ENCODE data around the gene HACL1.
A peak's percentile ranks its signal among the peaks of the same experiment; 100 is the strongest.

Gene HACL1

DNA sequence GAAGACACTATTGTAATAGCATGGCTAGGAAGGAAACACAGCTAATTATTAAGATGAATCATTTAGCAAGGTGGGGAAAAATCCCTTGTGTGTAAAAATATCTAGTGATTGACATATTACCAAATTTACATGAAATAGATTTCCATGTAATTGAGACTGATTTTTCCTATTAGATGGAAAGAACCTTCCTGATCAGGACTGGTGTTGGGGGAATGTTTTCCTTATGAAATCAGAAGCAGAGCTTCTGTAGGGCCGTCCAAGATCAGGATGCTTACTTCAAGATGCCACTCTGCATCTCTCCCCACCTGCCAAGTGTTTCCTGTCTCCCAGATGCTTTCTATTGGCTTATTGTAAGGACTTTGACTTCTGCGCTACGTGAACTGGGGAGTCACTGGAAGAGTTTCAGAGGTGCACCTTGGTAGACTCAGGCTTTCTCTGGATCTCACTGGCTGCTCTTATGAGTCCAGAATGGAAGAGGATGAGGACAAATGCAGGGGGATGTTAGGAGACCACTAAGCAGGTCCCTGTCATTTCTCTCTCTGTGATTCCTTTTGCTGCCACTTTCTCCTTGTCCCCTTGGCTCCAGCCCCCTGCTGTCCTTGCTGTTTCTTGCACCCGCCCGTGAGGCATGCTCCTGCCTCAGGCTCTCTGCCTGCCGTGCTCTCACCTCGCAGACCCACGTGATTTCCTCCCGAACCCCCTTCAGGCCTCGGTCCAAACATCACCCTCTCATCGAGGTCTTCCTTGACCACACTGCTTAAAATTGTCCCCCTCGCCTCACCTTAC, 30.2 kb upstream of the HACL1 start:
- Histone ChIP-seq H3K18ac (ENCODE audit: low read length) (no peak overlapping the region), H2AK5ac (ENCODE audit: low read length) (no peak overlapping the region), H3K23ac (ENCODE audit: low read length) (no peak overlapping the region), H2AFZ (ENCODE audit: insufficient read depth, low read length, poor library complexity) (no peak overlapping the region), H3K27ac (ENCODE audit: low read depth, low read length) (no peak overlapping the region), H3K4me3 (ENCODE audit: low read depth, low read length) (no peak overlapping the region), H2BK12ac (ENCODE audit: low read length) (no peak overlapping the region), H3K79me1 (ENCODE audit: low read length) (peaks cover 2% of the 10 kb centered on the region), H3K27me3 (ENCODE audit: insufficient read depth, low read length) (no peaks in the 10 kb centered on the region), H2BK120ac (ENCODE audit: insufficient read depth, low read length, poor library complexity) (no peak overlapping the region), H4K8ac (ENCODE audit: low read depth, low read length) (no peak overlapping the region), H3K4me1 (ENCODE audit: control insufficient read depth in 1 of 2, insufficient read depth in 2 of 2, low read length in 2 of 2) (peaks cover 6 to 11% of the 10 kb centered on the region in 2 experiments), H3K9ac (ENCODE audit: low read length) (no peak overlapping the region), H4K12ac (ENCODE audit: low read depth, low read length) (no peak overlapping the region), H4K91ac (ENCODE audit: low read depth, low read length) (peak overlapping the region; percentile 22), H2BK5ac (ENCODE audit: low read depth, low read length, poor library complexity) (no peak overlapping the region), H3K14ac (ENCODE audit: low read length) (no peak overlapping the region), H3K9me3 (ENCODE audit: insufficient read depth, low read depth, low read length) (no peaks in the 10 kb centered on the region), H3K4me2 (ENCODE audit: low read length) (no peak overlapping the region), H3K4ac (ENCODE audit: low read depth, low read length) (no peak overlapping the region), H3K36me3 (ENCODE audit: control insufficient read depth in 1 of 2, insufficient read depth in 2 of 2, low read length in 2 of 2) (no peaks in the 10 kb centered on the region), H3K79me2 (ENCODE audit: control insufficient read depth, insufficient read depth, low read length, poor library complexity) (no peaks in the 10 kb centered on the region)
- no peak for DNase-seq
- WGBS (ENCODE audit: extremely low coverage, insufficient coverage, insufficient read length): no CpG with 5 or more reads among the region's 12 CpGs

DNA sequence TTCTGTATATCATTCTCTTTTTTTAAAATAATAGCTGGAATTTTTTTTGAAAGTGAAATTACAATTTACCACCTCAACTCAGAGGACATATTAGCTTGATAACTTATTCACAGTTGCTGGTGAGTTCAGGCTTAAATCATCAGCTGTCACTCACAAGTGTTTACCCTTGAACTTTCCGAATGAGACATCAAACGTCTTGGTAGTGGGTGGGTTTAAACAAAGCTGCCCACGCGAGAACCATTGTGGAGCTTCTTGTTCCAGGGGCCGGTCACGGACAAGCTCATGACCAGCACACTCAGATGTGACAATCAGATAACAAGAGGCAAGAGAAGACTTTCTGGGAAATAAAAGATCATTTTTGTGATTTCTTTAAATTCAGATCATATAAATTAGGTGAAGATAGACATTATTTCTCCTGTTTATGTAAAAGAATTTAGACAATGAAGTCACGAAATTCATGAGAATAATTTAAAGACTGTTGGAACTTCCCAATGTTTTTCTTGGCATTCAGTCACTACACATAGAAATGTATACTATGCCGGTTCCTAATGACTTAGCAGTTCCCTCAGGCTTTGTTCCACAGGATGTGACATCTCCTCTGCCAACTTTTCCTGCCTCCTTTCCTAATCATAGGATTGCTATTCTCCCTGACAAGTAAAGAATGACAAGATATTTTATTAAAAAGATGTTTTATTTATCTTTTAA, 29.4 kb upstream of the HACL1 start:
- no peaks in the 10 kb centered on the region for H3K9me3 ChIP-seq (ENCODE audit: insufficient read depth, low read depth, low read length)
- no peak overlapping the region for H4K12ac ChIP-seq (ENCODE audit: low read depth, low read length)
- H3K36me3 ChIP-seq (ENCODE audit: control insufficient read depth in 1 of 2, insufficient read depth in 2 of 2, low read length in 2 of 2): no peaks in the 10 kb centered on the region
- H4K8ac ChIP-seq (ENCODE audit: low read depth, low read length): no peak overlapping the region
- peaks cover 2 to 7% of the 10 kb centered on the region in 2 experiments for H3K4me1 ChIP-seq (ENCODE audit: control insufficient read depth in 1 of 2, insufficient read depth in 2 of 2, low read length in 2 of 2)
- no peak overlapping the region for H3K4me3 ChIP-seq (ENCODE audit: low read depth, low read length)
- WGBS (ENCODE audit: extremely low coverage, insufficient coverage, insufficient read length): no CpG with 5 or more reads among the region's 8 CpGs
- no peak overlapping the region for H2AFZ ChIP-seq (ENCODE audit: insufficient read depth, low read length, poor library complexity)
- H3K27ac ChIP-seq (ENCODE audit: low read depth, low read length): no peak overlapping the region
- H4K91ac ChIP-seq (ENCODE audit: low read depth, low read length): no peak overlapping the region
- H2AK5ac ChIP-seq (ENCODE audit: low read length): no peak overlapping the region
- H3K14ac ChIP-seq (ENCODE audit: low read length): no peak overlapping the region
- DNase-seq: peak; percentile 55 to 90
- no peak overlapping the region for H3K23ac ChIP-seq (ENCODE audit: low read length)
- H3K79me2 ChIP-seq (ENCODE audit: control insufficient read depth, insufficient read depth, low read length, poor library complexity): no peaks in the 10 kb centered on the region
- H3K4ac ChIP-seq (ENCODE audit: low read depth, low read length): no peak overlapping the region
- H2BK5ac ChIP-seq (ENCODE audit: low read depth, low read length, poor library complexity): peak overlapping the region; percentile 60
- H2BK120ac ChIP-seq (ENCODE audit: insufficient read depth, low read length, poor library complexity): no peak overlapping the region
- H2BK12ac ChIP-seq (ENCODE audit: low read length): peak overlapping the region; percentile 82
- H3K18ac ChIP-seq (ENCODE audit: low read length): no peak overlapping the region
- no peak overlapping the region for H3K4me2 ChIP-seq (ENCODE audit: low read length)
- peaks cover 2% of the 10 kb centered on the region for H3K79me1 ChIP-seq (ENCODE audit: low read length)
- no peak overlapping the region for H3K9ac ChIP-seq (ENCODE audit: low read length)
- H3K27me3 ChIP-seq (ENCODE audit: insufficient read depth, low read length): no peaks in the 10 kb centered on the region

DNA sequence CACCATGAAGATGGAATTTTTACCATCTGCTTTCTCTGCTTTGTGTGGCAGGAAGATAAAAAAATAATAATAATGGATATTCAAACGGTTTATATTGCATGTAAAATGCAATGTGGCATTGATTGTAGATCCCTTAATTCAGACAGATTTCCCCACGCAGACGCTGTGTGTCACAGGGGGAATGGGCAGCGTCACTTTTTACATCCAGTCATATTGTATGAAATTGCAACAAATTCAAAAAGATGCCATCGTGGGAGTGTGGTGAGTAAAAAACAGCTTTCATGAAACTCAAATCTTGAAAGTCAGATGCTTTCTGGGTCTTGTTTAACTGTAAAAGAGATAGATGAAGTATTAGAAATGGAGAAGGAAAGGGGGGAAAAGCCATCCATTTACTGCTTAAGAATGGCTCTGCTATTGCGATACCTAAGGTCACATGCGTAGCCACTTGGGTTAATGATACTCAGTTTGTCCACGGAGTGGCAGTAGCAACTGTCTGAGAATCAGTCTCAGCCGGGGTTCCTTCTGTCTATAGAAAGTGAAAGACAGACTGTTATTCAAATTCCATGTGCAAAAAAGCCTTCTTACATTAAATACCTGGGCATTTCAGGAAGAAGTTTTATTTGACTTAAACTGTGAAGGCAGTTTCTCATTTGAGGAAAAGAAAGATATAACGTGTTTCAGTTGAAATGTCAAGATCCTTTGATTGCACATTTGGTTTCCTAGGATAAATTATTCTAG, 28.7 kb upstream of the HACL1 start:
- Histone ChIP-seq H3K79me1 (ENCODE audit: low read length) (peaks cover 2% of the 10 kb centered on the region), H3K9me3 (ENCODE audit: insufficient read depth, low read depth, low read length) (no peaks in the 10 kb centered on the region), H3K14ac (ENCODE audit: low read length) (no peak overlapping the region), H2AFZ (ENCODE audit: insufficient read depth, low read length, poor library complexity) (no peak overlapping the region), H3K4me3 (ENCODE audit: low read depth, low read length) (no peak overlapping the region), H3K4me1 (ENCODE audit: control insufficient read depth in 1 of 2, insufficient read depth in 2 of 2, low read length in 2 of 2) (peaks cover 2% of the 10 kb centered on the region in 2 experiments), H4K8ac (ENCODE audit: low read depth, low read length) (no peak overlapping the region), H3K9ac (ENCODE audit: low read length) (no peak overlapping the region), H3K36me3 (ENCODE audit: control insufficient read depth in 1 of 2, insufficient read depth in 2 of 2, low read length in 2 of 2) (no peaks in the 10 kb centered on the region), H3K4me2 (ENCODE audit: low read length) (no peak overlapping the region), H3K4ac (ENCODE audit: low read depth, low read length) (no peak overlapping the region), H3K23ac (ENCODE audit: low read length) (no peak overlapping the region), H3K27me3 (ENCODE audit: insufficient read depth, low read length) (no peaks in the 10 kb centered on the region), H3K79me2 (ENCODE audit: control insufficient read depth, insufficient read depth, low read length, poor library complexity) (no peaks in the 10 kb centered on the region), H3K27ac (ENCODE audit: low read depth, low read length) (no peak overlapping the region), H2AK5ac (ENCODE audit: low read length) (no peak overlapping the region), H4K91ac (ENCODE audit: low read depth, low read length) (no peak overlapping the region), H4K12ac (ENCODE audit: low read depth, low read length) (no peak overlapping the region), H2BK5ac (ENCODE audit: low read depth, low read length, poor library complexity) (no peak overlapping the region), H2BK120ac (ENCODE audit: insufficient read depth, low read length, poor library complexity) (no peak overlapping the region), H3K18ac (ENCODE audit: low read length) (no peak overlapping the region), H2BK12ac (ENCODE audit: low read length) (no peak overlapping the region)
- peak; percentile 59 to 72 for DNase-seq
- WGBS (ENCODE audit: extremely low coverage, insufficient coverage, insufficient read length): no CpG with 5 or more reads among the region's 10 CpGs

DNA sequence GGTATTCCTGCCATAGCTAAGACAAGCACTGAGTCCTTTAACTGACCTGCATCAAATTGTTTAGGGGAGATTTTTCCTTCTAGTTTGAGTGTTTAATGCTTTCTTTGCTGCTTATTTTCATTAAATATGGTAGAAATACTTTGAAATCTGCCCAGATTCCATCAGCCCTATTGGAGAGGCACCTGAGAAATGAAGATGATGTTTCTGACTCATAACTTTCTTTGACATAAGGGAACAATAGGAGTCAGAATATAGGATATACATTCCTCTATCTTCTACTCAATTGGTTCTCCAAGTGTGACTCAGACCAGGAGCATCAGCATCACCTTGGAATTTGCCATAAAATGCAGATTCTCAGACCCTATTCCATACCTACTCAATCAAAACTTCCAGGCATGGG, 27.6 kb upstream of the HACL1 start:
- Histone ChIP-seq H3K4me2 (ENCODE audit: low read length) (no peak overlapping the region), H3K79me2 (ENCODE audit: control insufficient read depth, insufficient read depth, low read length, poor library complexity) (no peaks in the 10 kb centered on the region), H3K79me1 (ENCODE audit: low read length) (peaks cover 2% of the 10 kb centered on the region), H4K12ac (ENCODE audit: low read depth, low read length) (no peak overlapping the region), H3K27ac (ENCODE audit: low read depth, low read length) (no peak overlapping the region), H2BK12ac (ENCODE audit: low read length) (no peak overlapping the region), H4K8ac (ENCODE audit: low read depth, low read length) (no peak overlapping the region), H2BK5ac (ENCODE audit: low read depth, low read length, poor library complexity) (no peak overlapping the region), H3K27me3 (ENCODE audit: insufficient read depth, low read length) (no peaks in the 10 kb centered on the region), H3K9me3 (ENCODE audit: insufficient read depth, low read depth, low read length) (no peaks in the 10 kb centered on the region), H4K91ac (ENCODE audit: low read depth, low read length) (no peak overlapping the region), H2AFZ (ENCODE audit: insufficient read depth, low read length, poor library complexity) (no peak overlapping the region), H3K4me3 (ENCODE audit: low read depth, low read length) (no peak overlapping the region), H3K4me1 (ENCODE audit: control insufficient read depth in 1 of 2, insufficient read depth in 2 of 2, low read length in 2 of 2) (peaks cover 2% of the 10 kb centered on the region in 2 experiments), H2BK120ac (ENCODE audit: insufficient read depth, low read length, poor library complexity) (no peak overlapping the region), H3K23ac (ENCODE audit: low read length) (no peak overlapping the region), H3K4ac (ENCODE audit: low read depth, low read length) (no peak overlapping the region), H3K14ac (ENCODE audit: low read length) (no peak overlapping the region), H3K9ac (ENCODE audit: low read length) (no peak overlapping the region), H3K36me3 (ENCODE audit: control insufficient read depth in 1 of 2, insufficient read depth in 2 of 2, low read length in 2 of 2) (no peaks in the 10 kb centered on the region), H2AK5ac (ENCODE audit: low read length) (no peak overlapping the region), H3K18ac (ENCODE audit: low read length) (no peak overlapping the region)
- peak in 1 of 2 donors; percentile 21 for DNase-seq

Data from trophoblast cell (in vitro differentiated cells and primary cell).